Fibroblast of lung (primary cell): Measurements from ENCODE around the gene IFI16.

ENCODE experiments used
- EZH2 ChIP-seq: IDR thresholded peaks from 2 replicates; pipeline ENCODE4 v1.5.1; 2012; ENCODE audit warnings: low read length, control low read depth, mild to moderate bottlenecking; ENCODE audit errors: missing control alignments
- TF ChIP-seq, protein P1 (sequence below), 2 donors: IDR thresholded peaks in 1 of 2; conservative IDR thresholded peaks in 1 of 2; 1 replicate in 1 of 2; 2 replicates in 1 of 2; pipeline ENCODE4 v1.5.1; 2011 to 2012; ENCODE audit warnings: low read length in 2 of 2, control low read depth in 1 of 2, inconsistent platforms in 1 of 2, low read depth in 1 of 2, mild to moderate bottlenecking in 1 of 2

DNA sequence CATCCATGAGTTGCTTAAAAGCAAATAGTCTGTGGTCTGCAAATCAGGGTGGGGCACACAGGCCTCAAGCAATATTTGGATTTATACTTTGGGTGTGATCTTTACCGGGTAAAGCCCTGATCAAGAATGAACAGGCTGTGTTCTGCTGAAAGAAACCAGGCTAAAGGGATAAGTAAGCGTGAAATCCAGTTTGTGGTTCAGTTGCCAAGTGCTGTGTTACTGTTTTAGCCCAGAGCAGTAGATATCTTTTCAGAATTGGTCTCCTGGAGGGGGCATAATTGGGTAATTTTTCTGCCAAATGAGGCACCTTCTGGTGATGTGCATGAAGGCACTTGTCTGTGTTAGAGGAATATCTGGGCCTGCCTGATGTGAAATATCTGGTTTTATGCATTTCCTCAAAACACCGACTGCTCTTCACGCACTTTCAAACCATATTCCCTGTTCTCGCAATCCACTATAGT, 45.5 kb downstream of the IFI16 start:
- TF ChIP-seq, protein P1, sequence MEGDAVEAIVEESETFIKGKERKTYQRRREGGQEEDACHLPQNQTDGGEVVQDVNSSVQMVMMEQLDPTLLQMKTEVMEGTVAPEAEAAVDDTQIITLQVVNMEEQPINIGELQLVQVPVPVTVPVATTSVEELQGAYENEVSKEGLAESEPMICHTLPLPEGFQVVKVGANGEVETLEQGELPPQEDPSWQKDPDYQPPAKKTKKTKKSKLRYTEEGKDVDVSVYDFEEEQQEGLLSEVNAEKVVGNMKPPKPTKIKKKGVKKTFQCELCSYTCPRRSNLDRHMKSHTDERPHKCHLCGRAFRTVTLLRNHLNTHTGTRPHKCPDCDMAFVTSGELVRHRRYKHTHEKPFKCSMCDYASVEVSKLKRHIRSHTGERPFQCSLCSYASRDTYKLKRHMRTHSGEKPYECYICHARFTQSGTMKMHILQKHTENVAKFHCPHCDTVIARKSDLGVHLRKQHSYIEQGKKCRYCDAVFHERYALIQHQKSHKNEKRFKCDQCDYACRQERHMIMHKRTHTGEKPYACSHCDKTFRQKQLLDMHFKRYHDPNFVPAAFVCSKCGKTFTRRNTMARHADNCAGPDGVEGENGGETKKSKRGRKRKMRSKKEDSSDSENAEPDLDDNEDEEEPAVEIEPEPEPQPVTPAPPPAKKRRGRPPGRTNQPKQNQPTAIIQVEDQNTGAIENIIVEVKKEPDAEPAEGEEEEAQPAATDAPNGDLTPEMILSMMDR (conservative IDR thresholded peaks at IDR 0.05 in 1 of 2, IDR thresholded peaks at IDR 0.05 in 1 of 2; ENCODE audit: low read depth in 1 of 2, low read length in 2 of 2) = no peak
- TF ChIP-seq EZH2 = no peak
